ENCODE data around the gene C5. TPM values are rescaled to one million over a fixed set of nuclear protein-coding genes. Genes with fewer than 3 reads are reported as not detected.

C5 gene
- total RNA-seq, 1 experiment from 2014 or later = 0.66 TPM

DNA sequence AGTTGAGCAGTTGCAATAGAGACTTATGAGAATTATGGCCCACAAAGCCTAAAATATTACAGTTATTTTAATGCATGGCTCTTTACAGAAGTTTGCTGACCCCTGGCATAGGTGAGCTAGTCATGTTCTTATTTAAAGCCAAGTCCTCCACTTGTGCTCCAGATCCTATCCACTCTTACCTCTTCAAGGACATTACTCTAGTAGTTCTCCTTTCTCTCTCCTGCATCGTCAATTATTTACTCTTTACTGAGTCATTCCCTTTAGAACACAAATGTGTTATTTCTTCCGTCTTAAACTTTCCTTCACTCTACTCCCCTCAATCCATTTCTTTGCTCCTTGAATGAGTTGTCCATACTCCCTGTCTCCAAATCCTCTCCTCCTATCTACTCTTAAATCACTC lies 102.9 kb downstream of the C5 start:
- no peaks in the 10 kb centered on the region for H4K20me1 ChIP-seq (ENCODE audit: insufficient read depth)
- no peaks in the 10 kb centered on the region for H3K9me3 ChIP-seq (ENCODE audit: control insufficient read depth in 1 of 2, insufficient read depth in 1 of 2, low read depth in 1 of 2, low read length in 2 of 2)
- TF ChIP-seq RAD21 (IDR thresholded peaks at IDR 0.05; ENCODE audit: low read depth) = no peak
- TF ChIP-seq, protein P1, sequence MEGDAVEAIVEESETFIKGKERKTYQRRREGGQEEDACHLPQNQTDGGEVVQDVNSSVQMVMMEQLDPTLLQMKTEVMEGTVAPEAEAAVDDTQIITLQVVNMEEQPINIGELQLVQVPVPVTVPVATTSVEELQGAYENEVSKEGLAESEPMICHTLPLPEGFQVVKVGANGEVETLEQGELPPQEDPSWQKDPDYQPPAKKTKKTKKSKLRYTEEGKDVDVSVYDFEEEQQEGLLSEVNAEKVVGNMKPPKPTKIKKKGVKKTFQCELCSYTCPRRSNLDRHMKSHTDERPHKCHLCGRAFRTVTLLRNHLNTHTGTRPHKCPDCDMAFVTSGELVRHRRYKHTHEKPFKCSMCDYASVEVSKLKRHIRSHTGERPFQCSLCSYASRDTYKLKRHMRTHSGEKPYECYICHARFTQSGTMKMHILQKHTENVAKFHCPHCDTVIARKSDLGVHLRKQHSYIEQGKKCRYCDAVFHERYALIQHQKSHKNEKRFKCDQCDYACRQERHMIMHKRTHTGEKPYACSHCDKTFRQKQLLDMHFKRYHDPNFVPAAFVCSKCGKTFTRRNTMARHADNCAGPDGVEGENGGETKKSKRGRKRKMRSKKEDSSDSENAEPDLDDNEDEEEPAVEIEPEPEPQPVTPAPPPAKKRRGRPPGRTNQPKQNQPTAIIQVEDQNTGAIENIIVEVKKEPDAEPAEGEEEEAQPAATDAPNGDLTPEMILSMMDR (IDR thresholded peaks at IDR 0.05 in 2 of 3, conservative IDR thresholded peaks at IDR 0.05 in 1 of 3; ENCODE audit: borderline replicate concordance in 1 of 3, insufficient read depth in 1 of 3, low read depth in 2 of 3, low read length in 2 of 3) = no peak
- no peak for TF ChIP-seq EGR1 (IDR thresholded peaks at IDR 0.05; ENCODE audit: low read depth)
- H3K27me3 ChIP-seq (ENCODE audit: insufficient read depth, low read length) = no peaks in the 10 kb centered on the region
- intact Hi-C loops (cut with micrococcal nuclease) = loop anchor here (10.0 kb wide), 1 partner anchor 58 kb away; no protein-coding TSS in a partner anchor
- H3K4me2 ChIP-seq (ENCODE audit: low read length) = no peak overlapping the region
- ChIA-PET CTCF (no interaction called here), POLR2A (no interaction called here), RAD21 (ENCODE audit: low non-redundant PET in 1 of 2, low total read pairs in 2 of 2, uncharacterized antibody in 2 of 2, unreplicated experiment in 2 of 2) (no interaction called here)
- H3K9ac ChIP-seq (ENCODE audit: low read length) = no peak overlapping the region
- H3K79me2 ChIP-seq (ENCODE audit: insufficient read depth, low read length) = no peaks in the 10 kb centered on the region
- H3K9me2 ChIP-seq (ENCODE audit: insufficient read depth) = no peaks in the 10 kb centered on the region
- H3K27ac ChIP-seq (ENCODE audit: low read depth, low read length) = no peak overlapping the region
- no TSS peak for BruUV-seq (replicated peaks)
- H3K4me3 ChIP-seq (replicated peaks in 1 of 2; ENCODE audit: low read depth in 1 of 2, low read length in 2 of 2) = no peak overlapping the region
- ATAC-seq (no peak), DNase-seq (ENCODE audit: low read depth, low spot score) (no peak)
- H3K36me3 ChIP-seq (ENCODE audit: control insufficient read depth in 1 of 2, insufficient read depth in 2 of 2, low read length in 2 of 2) = no peaks in the 10 kb centered on the region
- H2AFZ ChIP-seq (ENCODE audit: low read depth, low read length, poor library complexity, severe bottlenecking) = no peak overlapping the region
- no peaks in the 10 kb centered on the region for H3K4me1 ChIP-seq (ENCODE audit: control insufficient read depth in 1 of 2, insufficient read depth in 2 of 2, low read length in 2 of 2)

DNA sequence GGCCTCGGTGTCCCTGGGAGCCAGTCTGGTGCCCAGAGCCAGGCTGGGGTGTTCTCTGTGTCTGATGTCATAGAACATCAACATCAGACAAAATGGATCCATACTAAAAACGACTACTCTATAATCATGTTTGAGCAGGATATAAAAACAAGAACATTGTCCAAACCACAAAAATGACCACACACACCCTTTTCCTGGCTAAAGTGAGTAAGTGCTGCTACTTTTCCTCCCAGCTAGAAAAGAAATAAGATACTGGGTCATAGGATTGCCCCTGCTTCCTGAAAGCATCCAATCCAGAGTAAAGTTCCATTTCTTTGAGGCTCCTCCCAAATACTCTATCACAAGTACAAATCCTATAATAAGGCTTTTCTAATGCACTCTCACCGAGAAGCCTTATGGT lies 103.8 kb downstream of the C5 start:
- Histone ChIP-seq H3K9me2 (ENCODE audit: insufficient read depth) (no peaks in the 10 kb centered on the region), H3K9ac (ENCODE audit: low read length) (no peak overlapping the region), H3K9me3 (ENCODE audit: control insufficient read depth in 1 of 2, insufficient read depth in 1 of 2, low read depth in 1 of 2, low read length in 2 of 2) (no peaks in the 10 kb centered on the region), H3K79me2 (ENCODE audit: insufficient read depth, low read length) (no peaks in the 10 kb centered on the region), H4K20me1 (ENCODE audit: insufficient read depth) (no peaks in the 10 kb centered on the region), H3K4me1 (ENCODE audit: control insufficient read depth in 1 of 2, insufficient read depth in 2 of 2, low read length in 2 of 2) (no peaks in the 10 kb centered on the region), H3K27me3 (ENCODE audit: insufficient read depth, low read length) (no peaks in the 10 kb centered on the region), H3K4me3 (replicated peaks in 1 of 2; ENCODE audit: low read depth in 1 of 2, low read length in 2 of 2) (no peak overlapping the region), H3K36me3 (ENCODE audit: control insufficient read depth in 1 of 2, insufficient read depth in 2 of 2, low read length in 2 of 2) (no peaks in the 10 kb centered on the region), H3K27ac (ENCODE audit: low read depth, low read length) (no peak overlapping the region), H2AFZ (ENCODE audit: low read depth, low read length, poor library complexity, severe bottlenecking) (no peak overlapping the region), H3K4me2 (ENCODE audit: low read length) (no peak overlapping the region)
- DNase-seq (ENCODE audit: low read depth, low spot score) (no peak), ATAC-seq (no peak)
- no TSS peak for BruUV-seq (replicated peaks)
- TF ChIP-seq JUND (IDR thresholded peaks at IDR 0.05) (no peak), EZH2 (IDR thresholded peaks at IDR 0.05) (no peak), RAD21 (IDR thresholded peaks at IDR 0.05; ENCODE audit: low read depth) (no peak), EGR1 (IDR thresholded peaks at IDR 0.05; ENCODE audit: low read depth) (no peak), ELF1 (IDR thresholded peaks at IDR 0.05; ENCODE audit: borderline replicate concordance, low read depth) (no peak), SP1 (IDR thresholded peaks at IDR 0.05; ENCODE audit: low read depth) (no peak)
- TF ChIP-seq, protein P2, sequence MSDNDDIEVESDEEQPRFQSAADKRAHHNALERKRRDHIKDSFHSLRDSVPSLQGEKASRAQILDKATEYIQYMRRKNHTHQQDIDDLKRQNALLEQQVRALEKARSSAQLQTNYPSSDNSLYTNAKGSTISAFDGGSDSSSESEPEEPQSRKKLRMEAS (IDR thresholded peaks at IDR 0.05) = no peak
- ChIA-PET RAD21 (ENCODE audit: low non-redundant PET in 1 of 2, low total read pairs in 2 of 2, uncharacterized antibody in 2 of 2, unreplicated experiment in 2 of 2) (no interaction called here), POLR2A (no interaction called here), CTCF (no interaction called here)
- intact Hi-C loops (cut with micrococcal nuclease) = loop anchor here (10.0 kb wide), 1 partner anchor 59 kb away; no protein-coding TSS in a partner anchor

Data from HCT116 (cell line).